GM23338 (cell line): ENCODE results near the gene ACP3. TPM values are rescaled to one million over a fixed set of nuclear protein-coding genes. Genes with fewer than 3 reads are reported as not detected.

Experiments
- ATAC-seq: fragments of 200-7000 bp; cut with Tn5 transposase; 3 replicates; pipeline ENCODE4 v1.9.1; 2020
- DNase-seq: peaks from one replicate; pipeline ENCODE4 v3.0.0-alpha.2; 2015; ENCODE audit warnings: low spot score
- H2AFZ ChIP-seq: fragments of 200-600 bp; sonication (generic); 2 replicates; pipeline ENCODE4 v1.8.0; 2016; ENCODE audit warnings: antibody characterized with exemption, mild to moderate bottlenecking, moderate library complexity
- H3F3A ChIP-seq: fragments of 200-600 bp; sonication (generic); replicated peaks from 2 replicates; pipeline ENCODE4 v1.8.0; 2017; ENCODE audit warnings: antibody characterized with exemption, mixed run types, low read depth
- H3K27ac ChIP-seq: fragments of 200-600 bp; sonication (generic); 2 replicates; pipeline ENCODE4 v1.6.1; 2016; ENCODE audit warnings: low read depth
- H3K27me3 ChIP-seq: fragments of 200-600 bp; sonication (generic); 2 replicates; pipeline ENCODE4 v1.8.0; 2016; ENCODE audit warnings: mild to moderate bottlenecking, mixed run types, moderate library complexity; ENCODE audit not compliant: insufficient read depth
- H3K36me3 ChIP-seq: fragments of 200-600 bp; sonication (generic); 2 replicates; pipeline ENCODE4 v1.8.0; 2016; ENCODE audit warnings: mild to moderate bottlenecking; ENCODE audit not compliant: insufficient read depth
- H3K4me1 ChIP-seq: fragments of 200-600 bp; sonication (generic); 2 replicates; pipeline ENCODE4 v1.8.0; 2016; ENCODE audit warnings: mild to moderate bottlenecking, moderate library complexity; ENCODE audit not compliant: insufficient read depth
- H3K4me2 ChIP-seq: fragments of 200-600 bp; sonication (generic); 2 replicates; pipeline ENCODE4 v1.7.1; 2017; ENCODE audit warnings: mixed run types
- H3K4me3 ChIP-seq: fragments of 200-600 bp; sonication (generic); 2 replicates; pipeline ENCODE4 v1.6.1; 2016; ENCODE audit warnings: mixed run types
- H3K79me2 ChIP-seq: fragments of 200-600 bp; sonication (generic); replicated peaks from 2 replicates; pipeline ENCODE4 v1.8.0; 2017; ENCODE audit warnings: mild to moderate bottlenecking; ENCODE audit not compliant: insufficient read depth
- H3K9me2 ChIP-seq: fragments of 200-600 bp; sonication (generic); 2 replicates; pipeline ENCODE4 v1.8.0; 2017; ENCODE audit not compliant: insufficient read depth
- H4K20me1 ChIP-seq: fragments of 200-600 bp; sonication (generic); replicated peaks from 2 replicates; pipeline ENCODE4 v1.8.0; 2017; ENCODE audit warnings: mild to moderate bottlenecking; ENCODE audit not compliant: insufficient read depth
- H3K27ac Mint-ChIP-seq: 2 replicates; pipeline ENCODE4 v1.8.0; 2020; ENCODE audit warnings: inconsistent platforms, mild to moderate bottlenecking, moderate library complexity, mixed read lengths
- H3K27me3 Mint-ChIP-seq: 3 replicates; pipeline ENCODE4 v1.8.0; 2022; ENCODE audit warnings: low read depth, mild to moderate bottlenecking, moderate library complexity, mixed read lengths, inconsistent platforms; ENCODE audit not compliant: insufficient read depth, poor library complexity
- H3K36me3 Mint-ChIP-seq: 3 replicates; pipeline ENCODE4 v1.8.0; 2021; ENCODE audit warnings: low read depth, mild to moderate bottlenecking, inconsistent platforms, moderate library complexity, mixed read lengths
- H3K4me1 Mint-ChIP-seq: 3 replicates; pipeline ENCODE4 v1.8.0; 2020; ENCODE audit warnings: mild to moderate bottlenecking, inconsistent platforms, mixed read lengths
- H3K4me3 Mint-ChIP-seq: 3 replicates; pipeline ENCODE4 v1.8.0; 2021; ENCODE audit warnings: moderate library complexity, mild to moderate bottlenecking, inconsistent platforms, mixed read lengths
- H3K9me3 Mint-ChIP-seq: 3 replicates; pipeline ENCODE4 v1.8.0; 2020; ENCODE audit warnings: moderate library complexity, mild to moderate bottlenecking, inconsistent platforms, mixed read lengths
- CREB1 ChIP-seq: fragments of 250-450 bp; sonication (Bioruptor Pico); IDR thresholded peaks from 2 replicates; pipeline ENCODE4 v1.5.0; 2020; ENCODE audit warnings: low read depth, mild to moderate bottlenecking, moderate library complexity
- CTCF ChIP-seq, 2 experiments: fragments of 200-600 bp in 1 of 2; sonication (generic) in 1 of 2; conservative IDR thresholded peaks; 2 replicates each; pipeline versions ENCODE4 v1.5.1 to v1.6.1; 2016 to 2017; ENCODE audit warnings: antibody characterized with exemption in 2 of 2, low read depth in 2 of 2, mild to moderate bottlenecking in 2 of 2, moderate library complexity in 1 of 2
- ETS1 ChIP-seq: IDR thresholded peaks from 2 replicates; pipeline ENCODE4 v1.6.1; 2016; ENCODE audit warnings: antibody characterized with exemption
- EZH2 ChIP-seq: fragments of 200-600 bp; sonication (generic); IDR thresholded peaks from one replicate; pipeline ENCODE4 v1.8.0; 2017; ENCODE audit warnings: antibody characterized with exemption, mild to moderate bottlenecking, low read depth; ENCODE audit not compliant: unreplicated experiment
- EZH2phosphoT487 ChIP-seq: fragments of 200-600 bp; sonication (generic); IDR thresholded peaks from one replicate; pipeline ENCODE4 v1.8.1; 2018; ENCODE audit warnings: antibody characterized with exemption; ENCODE audit not compliant: unreplicated experiment
- JUNB ChIP-seq: IDR thresholded peaks from one replicate; pipeline ENCODE4 v1.6.1; 2016; ENCODE audit warnings: antibody characterized with exemption; ENCODE audit not compliant: unreplicated experiment
- NANOG ChIP-seq: IDR thresholded peaks from 2 replicates; pipeline ENCODE4 v1.6.1; 2016; ENCODE audit warnings: antibody characterized with exemption, borderline replicate concordance
- POLR2AphosphoS5 ChIP-seq: IDR thresholded peaks from 2 replicates; pipeline ENCODE4 v1.6.1; 2016; ENCODE audit warnings: antibody characterized with exemption, low read depth
- REST ChIP-seq: IDR thresholded peaks from one replicate; pipeline ENCODE4 v1.6.1; 2018; ENCODE audit warnings: antibody characterized with exemption; ENCODE audit not compliant: unreplicated experiment
- STAT1 ChIP-seq: IDR thresholded peaks from one replicate; pipeline ENCODE4 v1.6.1; 2016; ENCODE audit warnings: antibody characterized with exemption; ENCODE audit not compliant: unreplicated experiment
- ZNF114 ChIP-seq: fragments of 250-450 bp; sonication (Bioruptor Pico); IDR thresholded peaks from 2 replicates; pipeline ENCODE4 v1.5.0; 2020; ENCODE audit warnings: mild to moderate bottlenecking, moderate library complexity
- ZNF331 ChIP-seq: fragments of 250-450 bp; sonication (Bioruptor Pico); IDR thresholded peaks from 2 replicates; pipeline ENCODE4 v1.5.0; 2020; ENCODE audit warnings: low read depth, mild to moderate bottlenecking, moderate library complexity
- ZNF462 ChIP-seq: fragments of 250-450 bp; sonication (Bioruptor Pico); IDR thresholded peaks from 2 replicates; pipeline ENCODE4 v1.5.0; 2020; ENCODE audit warnings: mild to moderate bottlenecking, moderate library complexity
- polyA plus RNA-seq: library from polyadenylated mRNA; unstranded; fragments of >200 nt; fragmentation: Nextera tagmentation; extraction: Ambion mirVana; gene quantifications from 2 replicates; pipeline ENCODE4 v1.2.1, GENCODE V29; 2016
- total RNA-seq: library from RNA; depleted of rRNA; stranded (reverse); fragments of >200 nt; shearing (Covaris generic); gene quantifications from 2 replicates; pipeline ENCODE4 v1.2.3, GENCODE V29; 2014

ACP3 gene
- total and polyA plus RNA-seq, 2 experiments from 2014 or later, result 1.1 to 3.5 TPM

GRCh38 chr3:132394320-132394719 is 77.1 kb downstream of the ACP3 start:
- H3K9me3 Mint-ChIP-seq, result no peaks in the 10 kb centered on the region
- Histone ChIP-seq H3K9me2 (no peaks in the 10 kb centered on the region), H3F3A (no peaks in the 10 kb centered on the region), H3K4me1 (no peaks in the 10 kb centered on the region), H2AFZ (no peak overlapping the region), H3K4me2 (no peak overlapping the region), H3K36me3 (no peaks in the 10 kb centered on the region), H3K79me2 (no peaks in the 10 kb centered on the region), H3K4me3 (no peak overlapping the region), H4K20me1 (no peaks in the 10 kb centered on the region), H3K27ac (no peak overlapping the region), H3K27me3 (no peaks in the 10 kb centered on the region)
- H3K4me1 Mint-ChIP-seq, result peaks cover 7% of the 10 kb centered on the region
- peaks cover 4% of the 10 kb centered on the region for H3K27me3 Mint-ChIP-seq
- H3K4me3 Mint-ChIP-seq, result no peak overlapping the region
- ATAC-seq (no peak), DNase-seq (no peak)
- H3K36me3 Mint-ChIP-seq, result no peaks in the 10 kb centered on the region; the same call in 1 of the 3 replicates
- no peak overlapping the region for H3K27ac Mint-ChIP-seq
- no peak for TF ChIP-seq ZNF331
- no peak for TF ChIP-seq CTCF (conservative IDR thresholded peaks at IDR 0.05; ENCODE audit: low read depth in 2 of 2)
- TF ChIP-seq ZNF462 (CRISPR knock-in tag), result no peak
- no peak for TF ChIP-seq ZNF114 (CRISPR knock-in tag)
- TF ChIP-seq REST, result no peak
- TF ChIP-seq POLR2AphosphoS5, result no peak
- no peak for TF ChIP-seq EZH2
- TF ChIP-seq ETS1, result no peak
- no peak for TF ChIP-seq CREB1 (CRISPR knock-in tag)
- no peak for TF ChIP-seq STAT1
- TF ChIP-seq JUNB, result no peak
- no peak for TF ChIP-seq NANOG
- no peak for TF ChIP-seq EZH2phosphoT487
